Ovary (tissue), 3 donors: ENCODE results near the gene ANKRD34C.
"Not testable (repeated sequence)": the region's sequence is repeated elsewhere in the genome, so short reads cannot be mapped to it uniquely, and the experiment has no call there.

Experiments used
- EP300 ChIP-seq: sonication (generic); formaldehyde crosslinking; IDR thresholded peaks from one replicate; pipeline ENCODE4 v1.6.1; 2017; ENCODE audit warnings: antibody characterized with exemption
- POLR2A ChIP-seq: fragments of 450-650 bp; IDR thresholded peaks from one replicate; pipeline ENCODE4 v1.6.1; 2017; ENCODE audit warnings: antibody characterized with exemption, mild to moderate bottlenecking, moderate library complexity
- TF ChIP-seq, protein P1 (sequence below), 3 donors: fragments of 450-650 bp in 2 of 3; fragments of 200-600 bp in 1 of 3; IDR thresholded peaks; one replicate each; pipeline versions ENCODE4 v1.5.1 to v1.8.0; 2016 to 2022; ENCODE audit warnings: antibody characterized with exemption in 3 of 3, mild to moderate bottlenecking in 1 of 3
- donor health status: DM: no; HTN: no; CAD: no.

DNA sequence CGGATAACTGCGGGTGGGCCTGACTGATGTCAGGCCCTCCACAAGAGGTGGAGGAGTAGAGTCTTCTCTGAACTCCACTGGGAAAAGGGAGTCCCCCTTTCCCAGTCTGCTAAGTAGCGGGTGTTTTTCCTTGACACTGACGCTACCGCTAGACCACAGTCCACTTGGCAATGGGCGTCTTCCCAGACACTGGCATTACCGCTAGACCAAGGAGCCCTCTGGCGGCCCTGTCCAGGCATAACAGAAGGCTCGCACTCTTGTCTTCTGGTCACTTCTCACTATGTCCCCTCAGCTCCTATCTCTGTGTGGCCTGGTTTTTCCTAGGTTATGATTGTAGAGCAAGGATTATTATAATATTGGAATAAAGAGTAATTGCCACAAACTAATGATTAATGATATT is 37.5 kb downstream of the ANKRD34C start:
- TF ChIP-seq, protein P1, sequence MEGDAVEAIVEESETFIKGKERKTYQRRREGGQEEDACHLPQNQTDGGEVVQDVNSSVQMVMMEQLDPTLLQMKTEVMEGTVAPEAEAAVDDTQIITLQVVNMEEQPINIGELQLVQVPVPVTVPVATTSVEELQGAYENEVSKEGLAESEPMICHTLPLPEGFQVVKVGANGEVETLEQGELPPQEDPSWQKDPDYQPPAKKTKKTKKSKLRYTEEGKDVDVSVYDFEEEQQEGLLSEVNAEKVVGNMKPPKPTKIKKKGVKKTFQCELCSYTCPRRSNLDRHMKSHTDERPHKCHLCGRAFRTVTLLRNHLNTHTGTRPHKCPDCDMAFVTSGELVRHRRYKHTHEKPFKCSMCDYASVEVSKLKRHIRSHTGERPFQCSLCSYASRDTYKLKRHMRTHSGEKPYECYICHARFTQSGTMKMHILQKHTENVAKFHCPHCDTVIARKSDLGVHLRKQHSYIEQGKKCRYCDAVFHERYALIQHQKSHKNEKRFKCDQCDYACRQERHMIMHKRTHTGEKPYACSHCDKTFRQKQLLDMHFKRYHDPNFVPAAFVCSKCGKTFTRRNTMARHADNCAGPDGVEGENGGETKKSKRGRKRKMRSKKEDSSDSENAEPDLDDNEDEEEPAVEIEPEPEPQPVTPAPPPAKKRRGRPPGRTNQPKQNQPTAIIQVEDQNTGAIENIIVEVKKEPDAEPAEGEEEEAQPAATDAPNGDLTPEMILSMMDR (IDR thresholded peaks at IDR 0.05): not testable (repeated sequence)
- not testable (repeated sequence) for TF ChIP-seq POLR2A, EP300
